Natural killer cell (primary cell): ENCODE results near the gene TMBIM6. TPM values are rescaled to one million over a fixed set of nuclear protein-coding genes. Genes with fewer than 3 reads are reported as not detected.

Experiments used
- ATAC-seq, 3 donors: fragments of 150-1000 bp in 2 of 3; fragments of 200-7000 bp in 1 of 3; cut with Tn5 transposase; 1 replicate in 1 of 3; 2 replicates in 2 of 3; pipeline ENCODE4 v1.10.0; 2021; ENCODE audit warnings: mild to moderate bottlenecking in 2 of 3, moderate library complexity in 2 of 3
- DNase-seq, 2 donors: peaks; one replicate each; pipeline versions ENCODE4 v3.0.0 to v3.0.0-alpha.2; 2013 to 2021; ENCODE audit warnings: mixed read lengths in 1 of 2
- H3K27ac ChIP-seq: one replicate; pipeline ENCODE4 v1.5.1; 2013; ENCODE audit warnings: mild to moderate bottlenecking, low read length
- H3K27me3 ChIP-seq: one replicate; pipeline ENCODE4 v1.6.1; 2013; ENCODE audit warnings: low read length; ENCODE audit not compliant: control insufficient read depth, insufficient read depth
- H3K36me3 ChIP-seq: one replicate; pipeline ENCODE4 v1.6.1; 2013; ENCODE audit warnings: low read length; ENCODE audit not compliant: control insufficient read depth, insufficient read depth
- H3K4me1 ChIP-seq: one replicate; pipeline ENCODE4 v1.6.1; 2013; ENCODE audit warnings: low read length; ENCODE audit not compliant: control insufficient read depth, insufficient read depth
- H3K4me3 ChIP-seq: one replicate; pipeline ENCODE4 v1.5.1; 2013; ENCODE audit warnings: low read length
- H3K9me3 ChIP-seq: one replicate; pipeline ENCODE4 v1.6.1; 2013; ENCODE audit warnings: low read length; ENCODE audit not compliant: control insufficient read depth, insufficient read depth
- H3K27ac Mint-ChIP-seq, 2 donors: one replicate each; pipeline ENCODE4 v1.8.0; 2022; ENCODE audit warnings: mild to moderate bottlenecking in 2 of 2, mixed read lengths in 2 of 2, moderate library complexity in 1 of 2
- H3K27me3 Mint-ChIP-seq, 2 donors: one replicate each; pipeline ENCODE4 v1.8.0; 2022; ENCODE audit warnings: low read depth in 2 of 2, mixed read lengths in 2 of 2
- H3K36me3 Mint-ChIP-seq: one replicate; pipeline ENCODE4 v1.8.0; 2022; ENCODE audit warnings: mixed read lengths
- H3K4me1 Mint-ChIP-seq, 2 donors: one replicate each; pipeline ENCODE4 v1.8.0; 2022; ENCODE audit warnings: mixed read lengths in 2 of 2
- H3K4me3 Mint-ChIP-seq: one replicate; pipeline ENCODE4 v1.8.0; 2022; ENCODE audit warnings: mild to moderate bottlenecking, moderate library complexity, mixed read lengths
- H3K9me3 Mint-ChIP-seq, 2 donors: one replicate each; pipeline ENCODE4 v1.8.0; 2022; ENCODE audit warnings: mixed read lengths in 2 of 2
- WGBS: methylation state at CpG from one replicate; pipeline ENCODE4 v1.1.7; 2013; ENCODE audit warnings: missing lambda C conversion rate; ENCODE audit not compliant: insufficient coverage; 5-methylcytosine and 5-hydroxymethylcytosine counted together
- intact Hi-C: fragments of 100-400 bp; cut with micrococcal nuclease; formaldehyde crosslinking; loops from one replicate; pipeline ENCODE4 v1.14.2; 2022
- total RNA-seq, 4 donors: library from RNA; stranded (reverse); fragments of 120-200 nt in 1 of 4; gene quantifications; one replicate each; pipeline versions ENCODE4 v1.2.3 to v1.2.4, GENCODE V29; 2013 to 2022
- TF ChIP-seq, protein P1 (sequence below): fragments of 200-600 bp; IDR thresholded peaks from one replicate; pipeline ENCODE4 v1.8.0; 2022; ENCODE audit warnings: antibody characterized with exemption

TMBIM6 gene
- total RNA-seq, 3 donors from 2014 or later (not counting 1 experiment from before 2014, with no cell fraction given): 326 to 375 (median 366) TPM

DNA sequence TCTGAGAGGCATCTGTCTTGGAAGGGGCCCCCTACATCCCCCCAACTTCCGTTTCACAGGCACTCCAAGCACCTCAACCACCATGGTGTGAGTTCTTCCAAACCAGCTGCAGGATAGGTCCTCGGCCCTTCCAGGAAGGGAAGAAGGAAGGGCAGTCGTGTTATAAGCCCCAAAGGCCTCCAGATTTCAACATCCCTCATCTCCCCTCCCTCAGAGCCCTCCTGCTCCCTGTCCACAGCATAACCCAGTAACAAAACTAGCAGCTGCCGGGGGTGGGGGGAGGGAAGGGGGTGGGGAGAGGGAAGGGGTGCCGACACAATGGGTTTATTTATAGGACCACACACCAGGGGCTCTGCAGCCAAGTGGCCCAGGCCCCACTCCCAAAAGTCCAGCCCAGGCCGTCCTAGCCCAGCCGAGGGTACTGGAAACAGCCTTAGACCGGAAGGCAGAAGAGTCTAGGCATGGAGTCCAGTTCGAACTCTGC is 68.6 kb downstream of the TMBIM6 start:
- no peaks in the 10 kb centered on the region for H3K36me3 ChIP-seq
- H3K27ac Mint-ChIP-seq: no peak overlapping the region

GRCh38 chr12:49811136-49811535 is 69.8 kb downstream of the TMBIM6 start:
- Mint-ChIP-seq H3K27ac (no peak overlapping the region), H3K9me3 (no peaks in the 10 kb centered on the region), H3K36me3 (no peaks in the 10 kb centered on the region), H3K4me1 (peaks cover 8 to 13% of the 10 kb centered on the region in 2 donors), H3K4me3 (no peak overlapping the region), H3K27me3 (no peaks in the 10 kb centered on the region)
- DNase-seq (no peak), ATAC-seq (no peak)
- Histone ChIP-seq H3K4me1 (no peaks in the 10 kb centered on the region), H3K27ac (no peak overlapping the region), H3K36me3 (no peaks in the 10 kb centered on the region), H3K9me3 (no peaks in the 10 kb centered on the region), H3K4me3 (no peak overlapping the region), H3K27me3 (no peaks in the 10 kb centered on the region)
- 87% methylated on average over 5 of the region's 5 CpGs for WGBS
- TF ChIP-seq, protein P1, sequence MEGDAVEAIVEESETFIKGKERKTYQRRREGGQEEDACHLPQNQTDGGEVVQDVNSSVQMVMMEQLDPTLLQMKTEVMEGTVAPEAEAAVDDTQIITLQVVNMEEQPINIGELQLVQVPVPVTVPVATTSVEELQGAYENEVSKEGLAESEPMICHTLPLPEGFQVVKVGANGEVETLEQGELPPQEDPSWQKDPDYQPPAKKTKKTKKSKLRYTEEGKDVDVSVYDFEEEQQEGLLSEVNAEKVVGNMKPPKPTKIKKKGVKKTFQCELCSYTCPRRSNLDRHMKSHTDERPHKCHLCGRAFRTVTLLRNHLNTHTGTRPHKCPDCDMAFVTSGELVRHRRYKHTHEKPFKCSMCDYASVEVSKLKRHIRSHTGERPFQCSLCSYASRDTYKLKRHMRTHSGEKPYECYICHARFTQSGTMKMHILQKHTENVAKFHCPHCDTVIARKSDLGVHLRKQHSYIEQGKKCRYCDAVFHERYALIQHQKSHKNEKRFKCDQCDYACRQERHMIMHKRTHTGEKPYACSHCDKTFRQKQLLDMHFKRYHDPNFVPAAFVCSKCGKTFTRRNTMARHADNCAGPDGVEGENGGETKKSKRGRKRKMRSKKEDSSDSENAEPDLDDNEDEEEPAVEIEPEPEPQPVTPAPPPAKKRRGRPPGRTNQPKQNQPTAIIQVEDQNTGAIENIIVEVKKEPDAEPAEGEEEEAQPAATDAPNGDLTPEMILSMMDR: no peak
- intact Hi-C loops: no loop called here

More for the DNA sequence above, 68.6 kb downstream of the TMBIM6 start:
- Histone ChIP-seq H3K27me3 (no peaks in the 10 kb centered on the region), H3K4me1 (no peaks in the 10 kb centered on the region), H3K9me3 (no peaks in the 10 kb centered on the region), H3K27ac (no peak overlapping the region), H3K4me3 (no peak overlapping the region)
- ATAC-seq: no peak
- no peaks in the 10 kb centered on the region for H3K9me3 Mint-ChIP-seq
- WGBS: 74% methylated on average over 7 of the region's 9 CpGs
- H3K4me1 Mint-ChIP-seq: peaks cover 7 to 8% of the 10 kb centered on the region in 2 donors
- DNase-seq: no peak
- intact Hi-C loops: no loop called here
- TF ChIP-seq, protein P1: no peak
- H3K36me3 Mint-ChIP-seq: no peaks in the 10 kb centered on the region
- H3K27me3 Mint-ChIP-seq: no peaks in the 10 kb centered on the region
- no peak overlapping the region for H3K4me3 Mint-ChIP-seq

DNA sequence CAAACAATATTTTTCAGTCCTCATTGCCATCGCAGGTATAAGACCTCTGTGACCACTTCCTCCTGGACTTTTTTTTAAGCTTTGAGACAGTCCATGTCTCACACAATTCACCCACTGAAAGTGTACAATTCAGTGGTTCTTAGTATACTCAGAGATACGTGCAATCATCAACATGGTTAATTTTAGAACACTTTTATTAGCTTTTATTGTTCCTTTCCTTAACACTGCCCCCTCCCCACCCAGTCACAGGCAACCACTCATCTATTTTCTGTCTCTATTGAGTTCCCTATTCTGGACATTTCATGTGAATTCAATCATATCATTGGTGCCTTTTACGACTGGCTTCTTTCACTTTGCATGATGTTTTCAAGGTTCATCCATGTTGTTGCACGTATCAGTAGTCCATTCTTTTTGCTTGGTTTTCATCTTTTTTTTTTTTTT is 70.6 kb downstream of the TMBIM6 start:
- no peak overlapping the region for H3K27ac ChIP-seq
- H3K9me3 ChIP-seq: no peaks in the 10 kb centered on the region
- Mint-ChIP-seq H3K4me1 (peaks cover 8 to 15% of the 10 kb centered on the region in 2 donors), H3K4me3 (no peak overlapping the region), H3K27me3 (no peaks in the 10 kb centered on the region), H3K36me3 (no peaks in the 10 kb centered on the region), H3K27ac (no peak overlapping the region), H3K9me3 (no peaks in the 10 kb centered on the region)
- H3K27me3 ChIP-seq: no peaks in the 10 kb centered on the region
- H3K4me3 ChIP-seq: no peak overlapping the region
- WGBS: 39% methylated on average over 4 of the region's 4 CpGs
- intact Hi-C loops: no loop called here
- no peaks in the 10 kb centered on the region for H3K4me1 ChIP-seq
- ATAC-seq (no peak), DNase-seq (no peak)
- TF ChIP-seq, protein P1: no peak
- no peaks in the 10 kb centered on the region for H3K36me3 ChIP-seq

DNA sequence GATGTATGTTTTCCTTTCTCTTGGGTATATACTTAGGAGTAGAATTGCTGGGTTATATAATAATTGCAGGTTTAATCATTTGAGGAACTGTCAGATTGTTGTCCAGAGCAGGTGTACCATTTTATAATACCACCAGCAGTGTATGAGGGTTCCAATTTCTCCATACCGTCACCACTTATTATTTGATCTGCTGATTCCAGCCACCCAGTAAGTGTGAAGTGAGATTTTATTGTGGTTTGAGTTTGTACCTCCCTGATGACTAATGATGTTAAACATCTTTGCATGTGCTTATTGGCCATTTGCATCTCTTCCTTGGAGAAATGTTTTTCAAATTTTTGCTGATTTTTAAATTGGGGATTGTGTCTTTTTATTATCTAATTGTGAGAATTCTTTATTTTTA is 71.8 kb downstream of the TMBIM6 start:
- H3K27me3 Mint-ChIP-seq: no peaks in the 10 kb centered on the region

More for the DNA sequence above, 71.8 kb downstream of the TMBIM6 start:
- no peak overlapping the region for H3K27ac Mint-ChIP-seq
- DNase-seq: no peak
- H3K27ac ChIP-seq: no peak overlapping the region
- no peaks in the 10 kb centered on the region for H3K27me3 ChIP-seq
- H3K4me1 ChIP-seq: no peaks in the 10 kb centered on the region
- peaks cover 8 to 19% of the 10 kb centered on the region in 2 donors for H3K4me1 Mint-ChIP-seq
- no peaks in the 10 kb centered on the region for H3K9me3 ChIP-seq
- no peak overlapping the region for H3K4me3 ChIP-seq
- H3K4me3 Mint-ChIP-seq: no peak overlapping the region
- ATAC-seq: no peak
- intact Hi-C loops: no loop called here
- TF ChIP-seq, protein P1: no peak
- no peaks in the 10 kb centered on the region for H3K36me3 Mint-ChIP-seq
- no peaks in the 10 kb centered on the region for H3K36me3 ChIP-seq
- WGBS: no CpG with 5 or more reads among the region's 1 CpG
- H3K9me3 Mint-ChIP-seq: no peaks in the 10 kb centered on the region
